ENCODE measurements around the gene RHCG. TPM values are rescaled to one million over a fixed set of nuclear protein-coding genes. Genes with fewer than 3 reads are reported as not detected.

RHCG gene
- total and polyA plus RNA-seq, 2 of the 13 experiments (the other 11 are each of a cell fraction or from before 2014, with no cell fraction given): not detected

DNA sequence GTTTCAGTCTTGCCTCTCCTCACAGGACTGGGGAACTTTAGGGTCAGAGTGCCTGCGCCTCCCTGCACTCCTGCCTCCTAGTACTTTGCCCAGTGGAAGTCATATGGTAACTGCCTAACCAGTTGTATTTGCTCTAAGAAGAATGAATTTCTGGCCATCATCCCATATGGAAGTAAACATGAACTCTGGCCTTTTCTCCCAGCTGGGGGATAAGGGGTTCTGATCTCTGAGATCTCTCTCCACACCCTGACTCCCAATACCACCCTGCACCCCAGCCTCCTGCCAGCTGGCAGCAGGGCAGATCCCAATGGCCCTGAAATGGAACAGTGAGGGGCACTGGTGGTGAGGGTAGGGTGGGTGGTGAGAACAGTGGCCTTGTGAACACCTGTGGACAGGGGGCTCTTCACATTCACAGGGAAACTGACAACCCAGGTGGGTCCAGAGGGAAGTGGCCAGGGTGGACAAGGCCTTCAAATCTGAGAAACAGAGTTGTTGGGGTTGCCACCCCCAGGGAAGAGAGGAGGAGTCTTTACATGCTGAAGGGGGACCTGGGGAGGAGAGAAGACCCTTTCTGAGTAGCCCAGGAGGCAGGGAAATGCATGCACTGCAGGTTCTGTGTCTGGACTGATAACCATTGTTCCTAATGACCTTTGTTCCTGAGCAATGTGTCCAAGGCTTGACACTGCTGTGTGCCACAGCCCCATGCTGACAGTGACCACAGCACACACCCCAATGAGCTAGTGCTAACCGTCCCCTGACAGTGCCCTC is 36.9 kb downstream of the RHCG start (continued):
- TF ChIP-seq ZNF883 (CRISPR knock-in tag; IDR thresholded peaks at IDR 0.05; ENCODE audit: not compliant biosample characterization): no peak
- TF ChIP-seq SP1 (IDR thresholded peaks at IDR 0.05): no peak
- no peak for TF ChIP-seq SP1 (CRISPR knock-in tag; IDR thresholded peaks at IDR 0.05)
- TF ChIP-seq, protein P1, sequence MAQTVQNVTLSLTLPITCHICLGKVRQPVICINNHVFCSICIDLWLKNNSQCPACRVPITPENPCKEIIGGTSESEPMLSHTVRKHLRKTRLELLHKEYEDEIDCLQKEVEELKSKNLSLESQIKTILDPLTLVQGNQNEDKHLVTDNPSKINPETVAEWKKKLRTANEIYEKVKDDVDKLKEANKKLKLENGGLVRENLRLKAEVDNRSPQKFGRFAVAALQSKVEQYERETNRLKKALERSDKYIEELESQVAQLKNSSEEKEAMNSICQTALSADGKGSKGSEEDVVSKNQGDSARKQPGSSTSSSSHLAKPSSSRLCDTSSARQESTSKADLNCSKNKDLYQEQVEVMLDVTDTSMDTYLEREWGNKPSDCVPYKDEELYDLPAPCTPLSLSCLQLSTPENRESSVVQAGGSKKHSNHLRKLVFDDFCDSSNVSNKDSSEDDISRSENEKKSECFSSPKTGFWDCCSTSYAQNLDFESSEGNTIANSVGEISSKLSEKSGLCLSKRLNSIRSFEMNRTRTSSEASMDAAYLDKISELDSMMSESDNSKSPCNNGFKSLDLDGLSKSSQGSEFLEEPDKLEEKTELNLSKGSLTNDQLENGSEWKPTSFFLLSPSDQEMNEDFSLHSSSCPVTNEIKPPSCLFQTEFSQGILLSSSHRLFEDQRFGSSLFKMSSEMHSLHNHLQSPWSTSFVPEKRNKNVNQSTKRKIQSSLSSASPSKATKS (CRISPR knock-in tag; IDR thresholded peaks at IDR 0.05): no peak
- no peak for TF ChIP-seq ZNF713 (CRISPR knock-in tag; IDR thresholded peaks at IDR 0.05)
- TF ChIP-seq ZNF652 (CRISPR knock-in tag; IDR thresholded peaks at IDR 0.05; ENCODE audit: borderline replicate concordance, low read depth): no peak
- no peak for TF ChIP-seq RFX3 (CRISPR knock-in tag; IDR thresholded peaks at IDR 0.05)
- TF ChIP-seq TEAD3 (CRISPR knock-in tag; optimal IDR thresholded peaks at IDR 0.05; ENCODE audit: borderline replicate concordance): peak; percentile 35
- no peak for TF ChIP-seq TARDBP (CRISPR knock-in tag; IDR thresholded peaks at IDR 0.05)
- TF ChIP-seq SKIL (CRISPR knock-in tag; IDR thresholded peaks at IDR 0.05; ENCODE audit: borderline replicate concordance): no peak
- TF ChIP-seq ATAD3A (CRISPR knock-in tag; IDR thresholded peaks at IDR 0.05): no peak
- no peak for TF ChIP-seq KLF15 (CRISPR knock-in tag; IDR thresholded peaks at IDR 0.05; ENCODE audit: borderline replicate concordance)
- TF ChIP-seq FOXO1 (CRISPR knock-in tag; IDR thresholded peaks at IDR 0.05): peak; percentile 22; the same call in 1 of the 2 replicates
- TF ChIP-seq HOXD1 (CRISPR knock-in tag; IDR thresholded peaks at IDR 0.05): no peak
- TF ChIP-seq ZNF720 (CRISPR knock-in tag; IDR thresholded peaks at IDR 0.05): no peak
- TF ChIP-seq, protein P2, sequence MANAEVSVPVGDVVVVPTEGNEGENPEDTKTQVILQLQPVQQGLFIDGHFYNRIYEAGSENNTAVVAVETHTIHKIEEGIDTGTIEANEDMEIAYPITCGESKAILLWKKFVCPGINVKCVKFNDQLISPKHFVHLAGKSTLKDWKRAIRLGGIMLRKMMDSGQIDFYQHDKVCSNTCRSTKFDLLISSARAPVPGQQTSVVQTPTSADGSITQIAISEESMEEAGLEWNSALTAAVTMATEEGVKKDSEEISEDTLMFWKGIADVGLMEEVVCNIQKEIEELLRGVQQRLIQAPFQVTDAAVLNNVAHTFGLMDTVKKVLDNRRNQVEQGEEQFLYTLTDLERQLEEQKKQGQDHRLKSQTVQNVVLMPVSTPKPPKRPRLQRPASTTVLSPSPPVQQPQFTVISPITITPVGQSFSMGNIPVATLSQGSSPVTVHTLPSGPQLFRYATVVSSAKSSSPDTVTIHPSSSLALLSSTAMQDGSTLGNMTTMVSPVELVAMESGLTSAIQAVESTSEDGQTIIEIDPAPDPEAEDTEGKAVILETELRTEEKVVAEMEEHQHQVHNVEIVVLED (CRISPR knock-in tag; IDR thresholded peaks at IDR 0.05; ENCODE audit: borderline replicate concordance): no peak
- TF ChIP-seq, protein P3, sequence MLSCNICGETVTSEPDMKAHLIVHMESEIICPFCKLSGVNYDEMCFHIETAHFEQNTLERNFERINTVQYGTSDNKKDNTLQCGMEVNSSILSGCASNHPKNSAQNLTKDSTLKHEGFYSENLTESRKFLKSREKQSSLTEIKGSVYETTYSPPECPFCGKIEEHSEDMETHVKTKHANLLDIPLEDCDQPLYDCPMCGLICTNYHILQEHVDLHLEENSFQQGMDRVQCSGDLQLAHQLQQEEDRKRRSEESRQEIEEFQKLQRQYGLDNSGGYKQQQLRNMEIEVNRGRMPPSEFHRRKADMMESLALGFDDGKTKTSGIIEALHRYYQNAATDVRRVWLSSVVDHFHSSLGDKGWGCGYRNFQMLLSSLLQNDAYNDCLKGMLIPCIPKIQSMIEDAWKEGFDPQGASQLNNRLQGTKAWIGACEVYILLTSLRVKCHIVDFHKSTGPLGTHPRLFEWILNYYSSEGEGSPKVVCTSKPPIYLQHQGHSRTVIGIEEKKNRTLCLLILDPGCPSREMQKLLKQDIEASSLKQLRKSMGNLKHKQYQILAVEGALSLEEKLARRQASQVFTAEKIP (CRISPR knock-in tag; IDR thresholded peaks at IDR 0.05; ENCODE audit: borderline replicate concordance): no peak
- TF ChIP-seq ZNF234 (CRISPR knock-in tag; conservative IDR thresholded peaks at IDR 0.05): no peak
- TF ChIP-seq TCF7 (IDR thresholded peaks at IDR 0.05; ENCODE audit: low read depth): no peak
- no peak for TF ChIP-seq ZNF891 (CRISPR knock-in tag; IDR thresholded peaks at IDR 0.05)
- TF ChIP-seq MAFG (CRISPR knock-in tag; IDR thresholded peaks at IDR 0.05): no peak
- 0 out of 2 replicates have a peak, but pooled peaks have one; percentile 46 for TF ChIP-seq MYC (CRISPR knock-in tag; IDR thresholded peaks at IDR 0.05; ENCODE audit: borderline replicate concordance)
- TF ChIP-seq ZFP37 (CRISPR knock-in tag; IDR thresholded peaks at IDR 0.05; ENCODE audit: borderline replicate concordance): no peak
